ENCODE data around the gene POMC.
"Not testable (repeated sequence)": the region's sequence is repeated elsewhere in the genome, so short reads cannot be mapped to it uniquely, and the experiment has no call there.

Gene POMC

DNA sequence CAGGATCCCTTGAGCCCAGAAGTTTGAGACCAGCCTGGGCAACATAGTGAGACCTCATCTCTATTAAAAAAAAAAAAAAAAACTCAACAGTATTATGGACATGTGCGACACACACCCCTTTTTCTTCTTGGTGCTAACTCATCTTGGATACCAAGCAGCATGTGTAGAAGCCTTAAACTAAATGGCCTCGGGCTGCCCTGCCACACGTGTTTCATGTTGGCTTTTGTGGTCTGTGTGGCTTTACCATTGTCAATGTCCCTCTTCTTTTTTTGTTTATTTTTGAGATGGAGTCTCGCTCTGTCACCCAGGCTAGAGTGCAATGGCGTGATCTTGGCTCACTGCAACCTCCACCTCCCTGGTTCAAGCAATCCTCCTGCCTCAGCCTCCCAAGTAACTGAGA lies 17.4 kb downstream of the POMC start:
- H3K9ac ChIP-seq (ENCODE audit: low read depth, low read length, poor library complexity); H3K27me3 ChIP-seq (ENCODE audit: control insufficient read depth in 3 of 3, insufficient read depth in 3 of 3, low read depth in 1 of 3, low read length in 3 of 3); H3K79me1 ChIP-seq (ENCODE audit: low read depth, low read length); H2BK12ac ChIP-seq (ENCODE audit: low read length); H3K23ac ChIP-seq (ENCODE audit: low read depth, low read length, poor library complexity); H2BK120ac ChIP-seq (ENCODE audit: low read depth, low read length); H2AFZ ChIP-seq (ENCODE audit: low read length); H4K91ac ChIP-seq (ENCODE audit: low read depth, low read length, poor library complexity); H3K14ac ChIP-seq (ENCODE audit: low read length); H2AK5ac ChIP-seq (ENCODE audit: low read depth, low read length); DNase-seq (ENCODE audit: low spot score); H2BK5ac ChIP-seq (ENCODE audit: low read length); H3K18ac ChIP-seq (ENCODE audit: low read length); H2BK15ac ChIP-seq (ENCODE audit: low read length); H3K4me3 ChIP-seq (ENCODE audit: low read length in 2 of 2); H3K4me2 ChIP-seq (ENCODE audit: insufficient read depth, low read length, poor library complexity, severe bottlenecking); H3K4me1 ChIP-seq (ENCODE audit: control insufficient read depth in 2 of 2, insufficient read depth in 1 of 2, low read depth in 1 of 2, low read length in 2 of 2); H3K4ac ChIP-seq (ENCODE audit: low read length); H4K8ac ChIP-seq (ENCODE audit: low read depth, low read length); H3K27ac ChIP-seq (replicated peaks; ENCODE audit: low read length); H3K9me3 ChIP-seq (replicated peaks in 1 of 2; ENCODE audit: control insufficient read depth in 2 of 2, insufficient read depth in 1 of 2, low read depth in 1 of 2, low read length in 2 of 2): not testable (repeated sequence)
- no CpG with 5 or more reads among the region's 5 CpGs for WGBS, 2 donors (ENCODE audit: extremely low coverage in 2 of 2, insufficient read length in 2 of 2, insufficient replicate concordance in 1 of 2)
- peaks cover 25 to 57% of the 10 kb centered on the region in 2 donors for H3K36me3 ChIP-seq (replicated peaks in 1 of 2; ENCODE audit: control insufficient read depth in 2 of 2, insufficient read depth in 2 of 2, low read length in 2 of 2)

DNA sequence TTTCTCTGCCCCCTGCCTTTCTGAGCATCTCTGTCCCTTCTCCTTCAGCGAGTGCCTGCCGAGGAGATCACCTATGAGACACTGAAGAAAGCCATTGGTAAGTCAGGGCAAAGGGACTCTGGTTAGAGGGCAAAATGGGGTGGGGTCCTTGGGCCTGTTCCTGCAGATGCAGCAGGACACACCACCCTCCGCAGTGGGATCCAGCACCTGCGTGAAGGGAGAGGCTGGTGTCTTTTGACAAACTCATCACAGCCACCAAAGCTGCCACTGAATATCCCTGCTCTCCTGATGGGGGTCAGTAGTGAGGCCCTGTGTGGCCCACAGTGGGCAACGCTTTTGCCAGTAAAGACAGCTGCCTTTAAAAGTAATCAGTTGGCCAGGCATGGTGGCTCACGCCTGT lies 18.7 kb downstream of the POMC start:
- WGBS, 2 donors (ENCODE audit: extremely low coverage in 2 of 2, insufficient read length in 2 of 2, insufficient replicate concordance in 1 of 2), result no CpG with 5 or more reads among the region's 6 CpGs
- H2BK5ac ChIP-seq (ENCODE audit: low read length), result no peak overlapping the region
- no peak overlapping the region for H2BK120ac ChIP-seq (ENCODE audit: low read depth, low read length)
- no peak overlapping the region for H2AFZ ChIP-seq (ENCODE audit: low read length)
- H3K79me1 ChIP-seq (ENCODE audit: low read depth, low read length), result no peaks in the 10 kb centered on the region
- no peaks in the 10 kb centered on the region for H3K27me3 ChIP-seq (ENCODE audit: control insufficient read depth in 3 of 3, insufficient read depth in 3 of 3, low read depth in 1 of 3, low read length in 3 of 3)
- no peak overlapping the region for H3K27ac ChIP-seq (replicated peaks; ENCODE audit: low read length)
- H3K4ac ChIP-seq (ENCODE audit: low read length), result no peak overlapping the region
- H3K36me3 ChIP-seq (replicated peaks in 1 of 2; ENCODE audit: control insufficient read depth in 2 of 2, insufficient read depth in 2 of 2, low read length in 2 of 2), result peaks cover 31 to 56% of the 10 kb centered on the region in 2 donors
- no peak for DNase-seq (ENCODE audit: low spot score)
- no peak overlapping the region for H3K23ac ChIP-seq (ENCODE audit: low read depth, low read length, poor library complexity)
- H3K4me1 ChIP-seq (ENCODE audit: control insufficient read depth in 2 of 2, insufficient read depth in 1 of 2, low read depth in 1 of 2, low read length in 2 of 2), result no peaks in the 10 kb centered on the region
- no peak overlapping the region for H2BK12ac ChIP-seq (ENCODE audit: low read length)
- no peak overlapping the region for H3K9ac ChIP-seq (ENCODE audit: low read depth, low read length, poor library complexity)
- no peak overlapping the region for H2AK5ac ChIP-seq (ENCODE audit: low read depth, low read length)
- H3K4me3 ChIP-seq (ENCODE audit: low read length in 2 of 2), result no peak overlapping the region
- no peaks in the 10 kb centered on the region for H3K9me3 ChIP-seq (replicated peaks in 1 of 2; ENCODE audit: control insufficient read depth in 2 of 2, insufficient read depth in 1 of 2, low read depth in 1 of 2, low read length in 2 of 2)
- H4K91ac ChIP-seq (ENCODE audit: low read depth, low read length, poor library complexity), result no peak overlapping the region
- H2BK15ac ChIP-seq (ENCODE audit: low read length), result no peak overlapping the region
- no peak overlapping the region for H3K14ac ChIP-seq (ENCODE audit: low read length)
- H3K18ac ChIP-seq (ENCODE audit: low read length), result peak overlapping the region; percentile 53
- no peak overlapping the region for H4K8ac ChIP-seq (ENCODE audit: low read depth, low read length)
- H3K4me2 ChIP-seq (ENCODE audit: insufficient read depth, low read length, poor library complexity, severe bottlenecking), result no peak overlapping the region

DNA sequence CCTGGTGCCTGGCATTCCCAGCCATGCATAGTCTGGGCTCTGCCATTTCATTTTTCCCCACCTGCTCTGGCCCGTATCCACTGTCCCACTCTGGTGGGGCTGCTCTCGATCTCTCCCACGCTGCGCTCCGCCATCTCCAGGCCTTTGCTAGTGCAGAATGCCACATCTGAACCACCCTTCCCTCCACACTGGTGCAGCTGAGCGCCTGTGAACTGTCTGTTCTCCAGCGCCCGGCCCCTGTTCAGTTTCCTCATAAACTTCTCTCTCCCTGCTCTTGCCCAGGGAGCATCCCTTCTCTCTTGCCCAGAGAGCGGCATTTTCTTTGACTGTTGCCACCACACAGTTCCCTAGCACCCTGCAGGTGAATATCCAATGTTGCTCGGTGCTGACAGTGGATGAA lies 21.5 kb downstream of the POMC start:
- Histone ChIP-seq H3K14ac (ENCODE audit: low read length) (no peak overlapping the region), H3K9ac (ENCODE audit: low read depth, low read length, poor library complexity) (no peak overlapping the region), H2BK120ac (ENCODE audit: low read depth, low read length) (no peak overlapping the region), H3K9me3 (replicated peaks in 1 of 2; ENCODE audit: control insufficient read depth in 2 of 2, insufficient read depth in 1 of 2, low read depth in 1 of 2, low read length in 2 of 2) (no peaks in the 10 kb centered on the region), H3K4ac (ENCODE audit: low read length) (no peak overlapping the region), H3K23ac (ENCODE audit: low read depth, low read length, poor library complexity) (no peak overlapping the region), H2AK5ac (ENCODE audit: low read depth, low read length) (no peak overlapping the region), H4K91ac (ENCODE audit: low read depth, low read length, poor library complexity) (no peak overlapping the region), H3K4me2 (ENCODE audit: insufficient read depth, low read length, poor library complexity, severe bottlenecking) (no peak overlapping the region), H3K27me3 (ENCODE audit: control insufficient read depth in 3 of 3, insufficient read depth in 3 of 3, low read depth in 1 of 3, low read length in 3 of 3) (no peaks in the 10 kb centered on the region), H3K27ac (replicated peaks; ENCODE audit: low read length) (no peak overlapping the region), H3K4me1 (ENCODE audit: control insufficient read depth in 2 of 2, insufficient read depth in 1 of 2, low read depth in 1 of 2, low read length in 2 of 2) (no peaks in the 10 kb centered on the region), H3K4me3 (ENCODE audit: low read length in 2 of 2) (no peak overlapping the region), H3K18ac (ENCODE audit: low read length) (no peak overlapping the region), H3K36me3 (replicated peaks in 1 of 2; ENCODE audit: control insufficient read depth in 2 of 2, insufficient read depth in 2 of 2, low read length in 2 of 2) (peaks cover 28 to 49% of the 10 kb centered on the region in 2 donors), H3K79me1 (ENCODE audit: low read depth, low read length) (no peaks in the 10 kb centered on the region), H2AFZ (ENCODE audit: low read length) (no peak overlapping the region), H2BK15ac (ENCODE audit: low read length) (no peak overlapping the region), H4K8ac (ENCODE audit: low read depth, low read length) (no peak overlapping the region), H2BK5ac (ENCODE audit: low read length) (no peak overlapping the region), H2BK12ac (ENCODE audit: low read length) (no peak overlapping the region)
- no peak for DNase-seq (ENCODE audit: low spot score)
- no CpG with 5 or more reads among the region's 10 CpGs for WGBS, 2 donors (ENCODE audit: extremely low coverage in 2 of 2, insufficient read length in 2 of 2, insufficient replicate concordance in 1 of 2)

GRCh38 chr2:25145803-25146202 lies 22.6 kb downstream of the POMC start:
- Histone ChIP-seq H2BK15ac (ENCODE audit: low read length) (no peak overlapping the region), H4K8ac (ENCODE audit: low read depth, low read length) (no peak overlapping the region), H3K4me2 (ENCODE audit: insufficient read depth, low read length, poor library complexity, severe bottlenecking) (no peak overlapping the region), H3K14ac (ENCODE audit: low read length) (no peak overlapping the region), H3K79me1 (ENCODE audit: low read depth, low read length) (no peaks in the 10 kb centered on the region), H3K4me3 (ENCODE audit: low read length in 2 of 2) (no peak overlapping the region), H2AFZ (ENCODE audit: low read length) (no peak overlapping the region), H4K91ac (ENCODE audit: low read depth, low read length, poor library complexity) (no peak overlapping the region), H2BK12ac (ENCODE audit: low read length) (no peak overlapping the region), H2BK120ac (ENCODE audit: low read depth, low read length) (no peak overlapping the region), H2BK5ac (ENCODE audit: low read length) (no peak overlapping the region), H3K27me3 (ENCODE audit: control insufficient read depth in 3 of 3, insufficient read depth in 3 of 3, low read depth in 1 of 3, low read length in 3 of 3) (no peaks in the 10 kb centered on the region), H3K9ac (ENCODE audit: low read depth, low read length, poor library complexity) (no peak overlapping the region), H3K4me1 (ENCODE audit: control insufficient read depth in 2 of 2, insufficient read depth in 1 of 2, low read depth in 1 of 2, low read length in 2 of 2) (no peaks in the 10 kb centered on the region), H2AK5ac (ENCODE audit: low read depth, low read length) (no peak overlapping the region), H3K9me3 (replicated peaks in 1 of 2; ENCODE audit: control insufficient read depth in 2 of 2, insufficient read depth in 1 of 2, low read depth in 1 of 2, low read length in 2 of 2) (no peaks in the 10 kb centered on the region), H3K36me3 (replicated peaks in 1 of 2; ENCODE audit: control insufficient read depth in 2 of 2, insufficient read depth in 2 of 2, low read length in 2 of 2) (peaks cover 35 to 55% of the 10 kb centered on the region in 2 donors), H3K23ac (ENCODE audit: low read depth, low read length, poor library complexity) (no peak overlapping the region), H3K18ac (ENCODE audit: low read length) (no peak overlapping the region), H3K4ac (ENCODE audit: low read length) (no peak overlapping the region), H3K27ac (replicated peaks; ENCODE audit: low read length) (no peak overlapping the region)
- no CpG with 5 or more reads among the region's 6 CpGs for WGBS, 2 donors (ENCODE audit: extremely low coverage in 2 of 2, insufficient read length in 2 of 2, insufficient replicate concordance in 1 of 2)
- no peak for DNase-seq (ENCODE audit: low spot score)

All from neuronal stem cell (in vitro differentiated cells).